AG08396 (cell line): Measurements from ENCODE around the gene LRATD1.

ENCODE experiments used
- DNase-seq: peaks from one replicate; pipeline ENCODE4 v3.0.0; 2012; ENCODE audit warnings: low spot score, mixed read lengths

LRATD1 gene

GRCh38 chr2:14633461-14634181 is 1.1 kb downstream of the LRATD1 start:
- DNase-seq: peak; percentile 6

GRCh38 chr2:14634182-14634488 is 1.6 kb downstream of the LRATD1 start:
- no peak for DNase-seq

- DNase-seq: peak; percentile 87
These were observed 2.2 kb downstream of the LRATD1 start for GRCh38 chr2:14634489-14635390.

GRCh38 chr2:14635391-14635871 is 2.9 kb downstream of the LRATD1 start:
- peak; percentile 71 for DNase-seq

- no peak for DNase-seq
These were observed 6.0 kb downstream of the LRATD1 start for GRCh38 chr2:14638488-14638887.

GRCh38 chr2:14641116-14641515 is 8.6 kb downstream of the LRATD1 start:
- no peak for DNase-seq

GRCh38 chr2:14642499-14642898 is 10.0 kb downstream of the LRATD1 start:
- DNase-seq: no peak

- DNase-seq: no peak
These were observed 15.2 kb downstream of the LRATD1 start for GRCh38 chr2:14647714-14648113.

- no peak for DNase-seq
These were observed 17.5 kb downstream of the LRATD1 start for GRCh38 chr2:14650066-14650465.

GRCh38 chr2:14654835-14655282 is 22.3 kb downstream of the LRATD1 start:
- DNase-seq: no peak

- DNase-seq: no peak
These were observed 23.6 kb downstream of the LRATD1 start for GRCh38 chr2:14656146-14656545.

GRCh38 chr2:14661163-14661562 is 28.6 kb downstream of the LRATD1 start:
- DNase-seq: no peak

- peak; percentile 5 for DNase-seq
These were observed 40.9 kb downstream of the LRATD1 start for GRCh38 chr2:14673351-14673875.

- DNase-seq: no peak
These were observed 43.0 kb downstream of the LRATD1 start for GRCh38 chr2:14675489-14675888.

GRCh38 chr2:14676371-14676770 is 43.9 kb downstream of the LRATD1 start:
- no peak for DNase-seq

GRCh38 chr2:14677039-14677438 is 44.5 kb downstream of the LRATD1 start:
- DNase-seq: no peak

GRCh38 chr2:14678761-14679160 is 46.2 kb downstream of the LRATD1 start:
- no peak for DNase-seq

GRCh38 chr2:14681608-14682007 is 49.1 kb downstream of the LRATD1 start:
- DNase-seq: no peak
